Measurements from ENCODE around the gene ARHGEF6. TPM values are rescaled to one million over a fixed set of nuclear protein-coding genes. Genes with fewer than 3 reads are reported as not detected.
A peak's percentile ranks its signal among the peaks of the same experiment; 100 is the strongest.

ARHGEF6 gene
- total and polyA plus RNA-seq, 10 donors = 13.1 to 70.1 (median 55.8) TPM

GRCh38 chrX:136650811-136651210 lies 129.9 kb downstream of the ARHGEF6 start:
- 90 to 100% (median 94%) methylated on average over 1 to 3 of the region's 3 CpGs for WGBS, 5 donors
- TF ChIP-seq POLR2A (IDR thresholded peaks at IDR 0.05) (no peak), POLR2AphosphoS5 (IDR thresholded peaks at IDR 0.05) (no peak), CTCF (IDR thresholded peaks at IDR 0.05 in 8 of 11, conservative IDR thresholded peaks at IDR 0.05 in 3 of 11) (no peak)

DNA sequence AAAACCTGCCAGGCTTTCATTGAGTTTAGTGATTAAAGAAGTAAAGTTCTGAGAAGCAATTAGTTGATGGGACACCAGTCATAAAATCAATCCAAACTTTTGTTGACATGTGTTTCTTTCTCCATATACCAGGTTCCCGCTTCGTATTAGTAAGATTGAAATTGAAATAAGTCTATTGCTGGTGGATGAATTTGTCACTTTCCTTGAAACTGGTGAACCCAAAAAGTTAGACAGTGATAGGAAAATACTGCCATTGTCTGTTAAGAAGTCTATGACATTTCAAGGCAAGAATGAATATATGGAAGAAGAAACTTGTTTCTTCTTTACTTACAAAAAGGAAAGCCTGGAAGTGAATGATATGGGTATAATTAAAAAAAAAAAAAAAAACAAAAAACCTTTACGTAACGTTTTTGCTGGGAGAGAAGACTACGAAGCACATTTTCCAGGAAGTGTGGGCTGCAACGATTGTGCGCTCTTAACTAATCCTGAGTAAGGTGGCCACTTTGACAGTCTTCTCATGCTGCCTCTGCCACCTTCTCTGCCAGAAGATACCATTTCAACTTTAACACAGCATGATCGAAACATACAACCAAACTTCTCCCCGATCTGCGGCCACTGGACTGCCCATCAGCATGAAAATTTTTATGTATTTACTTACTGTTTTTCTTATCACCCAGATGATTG lies 132.9 kb downstream of the ARHGEF6 start, which contains the start of gene CD40LG:
TSS of gene CD40LG (plus strand) at position 482 of the 684 bp plus-strand sequence. CDS start at position 573, 91 bp downstream.
- DNase-seq = no peak

More at GRCh38 chrX:136650811-136651210, 129.9 kb downstream of the ARHGEF6 start:
- Histone ChIP-seq H3K36me3 (no peaks in the 10 kb centered on the region), H3K27me3 (replicated peaks in 1 of 7) (no peaks in the 10 kb centered on the region), H3K4me1 (no peaks in the 10 kb centered on the region), H3K9me3 (no peaks in the 10 kb centered on the region), H3K4me3 (peak overlapping the region in 2 of 8 donors; percentile 20 to 51), H3K27ac (peak overlapping the region in 2 of 8 donors; percentile 37 to 59)
- intact Hi-C loops (cut with DNase I; ENCODE audit: low total_unique reads) = no loop called here
- no peak for DNase-seq

DNA sequence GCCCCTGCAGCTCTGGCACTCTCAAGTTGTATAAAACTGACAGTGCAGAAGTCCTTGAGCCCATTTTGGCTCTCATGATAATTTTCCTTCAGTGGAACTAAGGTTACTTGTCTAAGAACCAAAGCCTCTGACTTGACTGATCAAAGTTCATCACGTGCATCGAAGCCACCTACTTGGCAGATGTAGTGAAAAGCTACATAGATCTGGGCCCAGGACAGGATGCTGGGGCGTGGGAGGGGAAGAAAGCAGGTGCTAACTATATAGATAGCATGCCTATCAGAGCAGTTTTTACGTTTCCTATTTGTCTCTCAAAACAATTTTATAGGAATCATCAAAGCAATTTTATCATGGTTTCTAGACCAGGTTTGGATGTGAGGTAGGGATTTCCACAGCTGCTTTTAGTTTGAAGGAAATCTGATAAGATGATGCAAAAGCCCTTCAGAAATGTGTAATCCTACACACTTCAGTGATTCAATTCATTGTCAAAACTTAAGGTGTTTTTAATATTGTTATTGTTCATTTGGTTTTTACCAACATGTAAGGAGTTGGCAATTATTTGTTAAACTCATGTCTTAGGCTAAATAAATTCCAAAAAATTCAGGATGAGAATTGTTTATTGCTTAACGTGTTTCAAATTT lies 134.0 kb downstream of the ARHGEF6 start:
- TF ChIP-seq POLR2AphosphoS5 (IDR thresholded peaks at IDR 0.05) (no peak), CTCF (IDR thresholded peaks at IDR 0.05 in 8 of 11, conservative IDR thresholded peaks at IDR 0.05 in 3 of 11) (no peak), POLR2A (IDR thresholded peaks at IDR 0.05) (no peak)
- Histone ChIP-seq H3K4me1 (no peaks in the 10 kb centered on the region), H3K27me3 (replicated peaks in 1 of 7) (no peaks in the 10 kb centered on the region), H3K4me3 (no peak overlapping the region), H3K36me3 (no peaks in the 10 kb centered on the region), H3K9me3 (no peaks in the 10 kb centered on the region), H3K27ac (peak overlapping the region in 2 of 8 donors; percentile 10 to 29)
- DNase-seq = no peak
- intact Hi-C loops (cut with DNase I; ENCODE audit: low total_unique reads) = no loop called here
- WGBS, 5 donors = 58 to 88% (median 73%) methylated on average over 5 of the region's 5 CpGs

More for the DNA sequence above, 132.9 kb downstream of the ARHGEF6 start, which contains the start of gene CD40LG:
- H3K36me3 ChIP-seq = no peaks in the 10 kb centered on the region
- H3K9me3 ChIP-seq = no peaks in the 10 kb centered on the region
- WGBS, 5 donors = 72 to 84% (median 75%) methylated on average over 10 of the region's 10 CpGs
- H3K4me3 ChIP-seq = peak within 1 kb of the TSS in 5 of 8 donors; percentile 8 to 51 (median 20)
- H3K4me1 ChIP-seq = no peaks in the 10 kb centered on the region
- no peaks in the 10 kb centered on the region for H3K27me3 ChIP-seq (replicated peaks in 1 of 7)
- no peak for TF ChIP-seq CTCF (IDR thresholded peaks at IDR 0.05 in 8 of 11, conservative IDR thresholded peaks at IDR 0.05 in 3 of 11)
- peak in 1 of 3 donors; percentile 33 for TF ChIP-seq POLR2AphosphoS5 (IDR thresholded peaks at IDR 0.05)
- TF ChIP-seq POLR2A (IDR thresholded peaks at IDR 0.05) = no peak
- intact Hi-C loops (cut with DNase I; ENCODE audit: low total_unique reads) = no loop called here
- H3K27ac ChIP-seq = peak within 1 kb of the TSS in 4 of 8 donors; percentile 23 to 59 (median 34)

GRCh38 chrX:136643243-136643642 lies 137.5 kb downstream of the ARHGEF6 start:
- 16 to 75% (median 50%) methylated on average over 1 of the region's 1 CpG for WGBS, 5 donors

More at GRCh38 chrX:136643243-136643642, 137.5 kb downstream of the ARHGEF6 start:
- intact Hi-C loops (cut with DNase I; ENCODE audit: low total_unique reads) = no loop called here
- no peaks in the 10 kb centered on the region for H3K27me3 ChIP-seq (replicated peaks in 1 of 7)
- no peak for TF ChIP-seq POLR2AphosphoS5 (IDR thresholded peaks at IDR 0.05)
- TF ChIP-seq POLR2A (IDR thresholded peaks at IDR 0.05) = no peak
- no peak for TF ChIP-seq CTCF (IDR thresholded peaks at IDR 0.05 in 8 of 11, conservative IDR thresholded peaks at IDR 0.05 in 3 of 11)
- H3K4me1 ChIP-seq = peaks cover 0 to 5% (median 0%) of the 10 kb centered on the region in 6 donors
- H3K9me3 ChIP-seq = no peaks in the 10 kb centered on the region
- no peak for DNase-seq
- H3K27ac ChIP-seq = peak overlapping the region in 3 of 8 donors; percentile 18 to 42 (median 21)
- no peak overlapping the region for H3K4me3 ChIP-seq
- H3K36me3 ChIP-seq = no peaks in the 10 kb centered on the region

All from spleen (tissue), 11 donors.